Transverse colon (tissue), 4 donors: ENCODE data around the gene ARID4B. TPM values are rescaled to one million over a fixed set of nuclear protein-coding genes. Genes with fewer than 3 reads are reported as not detected.
"Not testable (repeated sequence)": the region's sequence is repeated elsewhere in the genome, so short reads cannot be mapped to it uniquely, and the experiment has no call there.

ENCODE experiments used
- DNase-seq: peaks from one replicate; pipeline ENCODE4 v3.0.0-alpha.2; 2019
- H3K27ac ChIP-seq, 4 donors: fragments of 200-600 bp; sonication (generic); 2 replicates each; pipeline ENCODE4 v1.5.1; 2016 to 2018; ENCODE audit warnings: inconsistent platforms in 4 of 4
- H3K27me3 ChIP-seq: fragments of 200-600 bp; sonication (generic); 2 replicates; pipeline ENCODE4 v1.5.1; 2017; ENCODE audit warnings: inconsistent platforms
- H3K36me3 ChIP-seq, 4 donors: fragments of 200-600 bp; sonication (generic); 2 replicates each; pipeline ENCODE4 v1.5.1; 2017 to 2019; ENCODE audit warnings: inconsistent platforms in 4 of 4
- H3K4me1 ChIP-seq, 4 donors: fragments of 200-600 bp; sonication (generic); 2 replicates each; pipeline ENCODE4 v1.5.1; 2017 to 2020; ENCODE audit warnings: inconsistent platforms in 4 of 4
- H3K4me3 ChIP-seq, 4 donors: fragments of 200-600 bp; sonication (generic); 1 replicate in 1 of 4; 2 replicates in 3 of 4; pipeline versions ENCODE4 v1.5.1 to v1.6.1; 2017 to 2019; ENCODE audit warnings: inconsistent platforms in 4 of 4
- H3K9me3 ChIP-seq, 2 donors: fragments of 200-600 bp; sonication (generic); 2 replicates each; pipeline ENCODE4 v1.5.1; 2017 to 2019; ENCODE audit warnings: inconsistent platforms in 2 of 2
- EP300 ChIP-seq: sonication (generic); formaldehyde crosslinking; IDR thresholded peaks from one replicate; pipeline ENCODE4 v1.6.1; 2017; ENCODE audit warnings: antibody characterized with exemption, low read depth
- POLR2A ChIP-seq: fragments of 450-650 bp; IDR thresholded peaks from one replicate; pipeline ENCODE4 v1.6.1; 2016; ENCODE audit warnings: antibody characterized with exemption, mild to moderate bottlenecking, moderate library complexity
- POLR2AphosphoS5 ChIP-seq, 3 donors: sonication (generic); formaldehyde crosslinking; IDR thresholded peaks; one replicate each; pipeline ENCODE4 v1.6.1; 2016; ENCODE audit warnings: antibody characterized with exemption in 3 of 3
- whole genome bisulfite sequencing, 2 donors: methylation state at CpG; one replicate each; pipeline ENCODE4 v1.1.5; 2018; ENCODE audit warnings: low coverage in 1 of 2; 5-methylcytosine and 5-hydroxymethylcytosine counted together
- in situ Hi-C, 4 donors: fragments of 200-750 bp; cut with MboI; loops; one replicate each; pipeline versions ENCODE4 v1.15.0 to v1.15.1; 2017; ENCODE audit warnings: low sequenced_read_pairs in 3 of 4, low pct_ligation_motif_present in 1 of 4, low pct_unique_long_range_greater_than_20kb in 1 of 4
- intact Hi-C: fragments of 100-400 bp; cut with DNase I; formaldehyde crosslinking; loops from one replicate; pipeline ENCODE4 v1.15.1; 2023; ENCODE audit warnings: low total_unique reads
- total RNA-seq, 4 donors: library from RNA; depleted of rRNA; stranded (reverse); fragments of >200 nt; gene quantifications; one replicate each; pipeline ENCODE4 v1.1.0, GENCODE V29; 2016
- TF ChIP-seq, protein P1 (sequence below), 5 experiments: fragments of 200-600 bp in 3 of 5; fragments of 450-650 bp in 2 of 5; sonication (generic) in 3 of 5; IDR thresholded peaks; 1 replicate in 2 of 5; 2 replicates in 3 of 5; pipeline ENCODE4 v1.5.1; 2016 to 2017; ENCODE audit warnings: antibody characterized with exemption in 5 of 5, inconsistent platforms in 3 of 5, mild to moderate bottlenecking in 2 of 5, moderate library complexity in 1 of 5

The ARID4B gene
- total RNA-seq, 4 donors from 2014 or later: 9.2 to 52.0 (median 34.0) TPM

DNA sequence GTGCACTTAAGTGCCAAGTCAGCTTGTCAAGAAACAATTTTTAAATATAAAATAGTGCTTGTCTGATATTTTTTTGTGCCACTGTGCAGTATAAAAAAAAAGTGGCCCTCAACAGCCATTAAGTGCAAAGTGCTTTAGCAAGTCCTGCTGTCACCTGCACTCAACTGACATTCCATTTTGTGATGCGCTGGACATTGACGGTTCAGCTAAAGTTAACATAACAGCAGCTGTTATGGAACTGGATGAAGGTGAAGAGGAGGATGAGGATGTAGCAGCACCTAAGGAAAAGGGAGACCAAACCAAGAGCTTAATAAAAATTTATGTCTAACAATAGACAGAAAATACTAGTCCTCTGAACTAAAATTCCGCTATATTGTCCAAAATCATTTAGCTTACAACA lies 159.6 kb downstream of the ARID4B start:
- no peak overlapping the region for H3K27ac ChIP-seq
- H3K4me1 ChIP-seq: no peaks in the 10 kb centered on the region
- no peaks in the 10 kb centered on the region for H3K27me3 ChIP-seq
- H3K36me3 ChIP-seq: peaks cover 0 to 50% (median 12%) of the 10 kb centered on the region in 4 donors
- intact Hi-C loops (no loop called here), in situ Hi-C loops (no loop called here)
- no peak overlapping the region for H3K4me3 ChIP-seq
- no peaks in the 10 kb centered on the region for H3K9me3 ChIP-seq
- DNase-seq: no peak
- WGBS, 2 donors: 95 to 100% methylated on average over 3 of the region's 3 CpGs
- no peak for TF ChIP-seq EP300

DNA sequence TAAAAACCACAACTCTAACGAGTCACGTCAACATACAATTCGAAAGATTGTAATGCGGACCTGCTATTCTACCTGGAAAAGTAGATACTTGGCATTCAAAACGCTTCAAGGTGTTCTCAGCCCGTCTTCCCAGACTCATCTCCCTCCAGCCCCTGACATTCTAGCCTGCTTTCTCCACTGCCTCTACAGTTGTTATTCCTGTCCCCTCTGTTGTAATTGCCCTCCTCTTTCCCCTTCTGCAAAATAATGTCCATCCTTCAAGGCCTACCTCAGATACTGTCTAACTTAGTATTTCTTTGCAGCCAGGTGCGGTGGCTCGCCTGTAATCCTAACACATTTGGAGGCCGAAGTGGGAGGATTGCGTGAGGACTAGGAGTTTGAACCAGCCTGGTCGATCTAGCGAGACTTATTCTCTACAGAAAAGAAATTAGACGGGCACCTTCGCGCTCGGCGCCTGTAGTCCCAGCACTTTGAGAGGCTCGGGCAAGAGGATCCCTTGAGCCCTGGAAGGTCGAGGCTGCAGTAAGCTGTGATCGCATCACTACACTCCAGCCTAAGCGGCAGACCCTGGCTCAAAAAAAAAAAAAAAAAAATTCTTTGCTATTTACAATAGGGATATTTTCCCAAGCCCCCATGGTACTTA lies 166.2 kb downstream of the ARID4B start:
- Histone ChIP-seq H3K36me3 (no peaks in the 10 kb centered on the region), H3K4me1 (peaks cover 8 to 43% (median 27%) of the 10 kb centered on the region in 4 donors), H3K4me3 (peak overlapping the region; percentile 60 to 77 (median 66)), H3K27me3 (no peaks in the 10 kb centered on the region), H3K27ac (peak overlapping the region; percentile 91 to 96 (median 92)), H3K9me3 (no peaks in the 10 kb centered on the region)
- DNase-seq: no peak
- 50 to 65% methylated on average over 8 to 21 of the region's 21 CpGs for WGBS, 2 donors
- in situ Hi-C loops: no loop called here
- TF ChIP-seq EP300 (no peak), POLR2A (no peak), POLR2AphosphoS5 (IDR thresholded peaks at IDR 0.05) (no peak)
- TF ChIP-seq, protein P1, sequence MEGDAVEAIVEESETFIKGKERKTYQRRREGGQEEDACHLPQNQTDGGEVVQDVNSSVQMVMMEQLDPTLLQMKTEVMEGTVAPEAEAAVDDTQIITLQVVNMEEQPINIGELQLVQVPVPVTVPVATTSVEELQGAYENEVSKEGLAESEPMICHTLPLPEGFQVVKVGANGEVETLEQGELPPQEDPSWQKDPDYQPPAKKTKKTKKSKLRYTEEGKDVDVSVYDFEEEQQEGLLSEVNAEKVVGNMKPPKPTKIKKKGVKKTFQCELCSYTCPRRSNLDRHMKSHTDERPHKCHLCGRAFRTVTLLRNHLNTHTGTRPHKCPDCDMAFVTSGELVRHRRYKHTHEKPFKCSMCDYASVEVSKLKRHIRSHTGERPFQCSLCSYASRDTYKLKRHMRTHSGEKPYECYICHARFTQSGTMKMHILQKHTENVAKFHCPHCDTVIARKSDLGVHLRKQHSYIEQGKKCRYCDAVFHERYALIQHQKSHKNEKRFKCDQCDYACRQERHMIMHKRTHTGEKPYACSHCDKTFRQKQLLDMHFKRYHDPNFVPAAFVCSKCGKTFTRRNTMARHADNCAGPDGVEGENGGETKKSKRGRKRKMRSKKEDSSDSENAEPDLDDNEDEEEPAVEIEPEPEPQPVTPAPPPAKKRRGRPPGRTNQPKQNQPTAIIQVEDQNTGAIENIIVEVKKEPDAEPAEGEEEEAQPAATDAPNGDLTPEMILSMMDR (IDR thresholded peaks at IDR 0.05): no peak
- intact Hi-C loops: no loop called here

DNA sequence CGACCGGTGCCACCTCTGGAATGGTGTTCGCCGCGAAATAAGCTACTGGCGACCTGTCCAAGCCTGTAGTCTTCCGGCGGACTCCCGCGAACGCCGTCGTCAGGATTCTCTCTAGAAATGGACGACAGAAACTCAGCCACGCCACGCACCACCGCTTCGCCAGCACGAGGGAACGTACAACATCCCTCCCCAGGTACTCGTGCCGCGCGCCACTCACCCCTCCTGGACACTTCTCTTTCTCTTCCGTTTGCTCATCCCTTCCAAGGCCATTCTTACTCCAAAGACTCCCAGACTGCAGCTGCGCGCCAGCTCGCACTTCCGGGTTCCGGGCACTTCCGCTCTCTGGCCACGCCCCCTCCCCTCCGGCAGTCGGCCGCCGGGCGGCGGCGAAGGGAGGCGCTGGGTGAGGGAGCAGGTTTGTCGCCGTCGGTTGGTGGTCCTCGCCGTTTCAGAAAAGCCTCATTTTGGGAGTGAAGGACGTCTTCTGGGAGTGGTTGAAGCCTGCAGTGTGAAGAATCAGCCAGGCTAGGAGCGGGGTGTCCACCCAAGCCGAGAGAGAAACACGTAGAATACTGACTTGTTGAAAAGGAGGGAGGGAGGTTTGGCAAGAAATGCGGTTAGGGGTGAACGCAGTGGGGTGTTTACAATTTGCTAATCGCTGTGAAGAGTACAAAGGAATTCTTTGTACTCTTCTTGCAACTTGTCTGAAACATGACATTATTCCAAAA lies 166.9 kb downstream of the ARID4B start, which contains the start of gene RBM34:
TSS of gene RBM34 (minus strand) at position 294 of the 728 bp plus-strand sequence. CDS start at position 270, 24 bp downstream.
- H3K4me3 ChIP-seq: peak within 1 kb of the TSS; percentile 60 to 77 (median 66)
- H3K27ac ChIP-seq: peak within 1 kb of the TSS; percentile 91 to 96 (median 92)
- in situ Hi-C loops (no loop called here), intact Hi-C loops (no loop called here)
- peak; percentile 95 for DNase-seq
- peaks cover 8 to 50% (median 30%) of the 10 kb centered on the region in 4 donors for H3K4me1 ChIP-seq
- 1% methylated on average over 52 of the region's 52 CpGs; no CpG with 5 or more reads in 1 of the 2 donors for WGBS, 2 donors
- TF ChIP-seq, protein P1 (IDR thresholded peaks at IDR 0.05): peak in 4 of 5 experiments; percentile 14 to 54 (median 35)
- TF ChIP-seq POLR2A: peak; percentile 99
- no peak for TF ChIP-seq EP300
- peak; percentile 97 to 99 (median 98) for TF ChIP-seq POLR2AphosphoS5 (IDR thresholded peaks at IDR 0.05)
- H3K36me3 ChIP-seq: no peaks in the 10 kb centered on the region
- H3K27me3 ChIP-seq: no peaks in the 10 kb centered on the region
- H3K9me3 ChIP-seq: no peaks in the 10 kb centered on the region

DNA sequence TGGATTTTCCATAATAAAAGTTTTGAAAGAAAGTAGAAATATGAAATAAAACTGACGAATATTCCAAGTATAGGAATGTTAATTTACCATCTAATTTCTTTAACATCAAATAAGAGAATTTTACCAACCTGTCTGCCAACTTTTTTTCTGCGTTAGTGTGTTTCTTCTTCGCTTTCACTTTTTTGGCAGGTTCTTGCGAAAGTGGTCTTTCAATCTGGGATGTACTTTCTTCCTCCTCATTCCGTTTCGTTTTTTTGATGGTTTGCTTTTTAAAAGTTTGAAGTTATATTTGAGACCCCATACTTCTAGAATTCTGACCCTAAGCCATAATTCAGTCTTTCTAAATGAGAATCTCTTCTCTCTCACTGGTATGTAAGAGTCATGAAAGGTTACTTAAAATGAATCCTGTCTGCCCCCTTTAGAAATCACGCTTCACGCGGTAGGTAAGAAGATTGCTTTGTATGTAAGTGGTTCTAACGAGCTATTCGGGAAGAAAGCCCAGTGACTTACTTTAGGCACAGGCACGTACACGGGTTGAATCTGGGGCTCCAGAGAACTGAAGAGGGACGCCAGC lies 167.5 kb downstream of the ARID4B start:
- TF ChIP-seq POLR2AphosphoS5 (IDR thresholded peaks at IDR 0.05) (no peak), EP300 (no peak), POLR2A (no peak)
- TF ChIP-seq, protein P1 (IDR thresholded peaks at IDR 0.05): no peak
- Histone ChIP-seq H3K36me3 (no peaks in the 10 kb centered on the region), H3K4me3 (peak overlapping the region; percentile 60 to 77 (median 66)), H3K9me3 (no peaks in the 10 kb centered on the region), H3K27ac (peak overlapping the region; percentile 91 to 96 (median 92)), H3K27me3 (no peaks in the 10 kb centered on the region), H3K4me1 (peaks cover 8 to 54% (median 32%) of the 10 kb centered on the region in 4 donors)
- WGBS, 2 donors: 7 to 17% methylated on average over 6 to 14 of the region's 14 CpGs
- intact Hi-C loops: no loop called here
- in situ Hi-C loops: no loop called here
- DNase-seq: no peak

DNA sequence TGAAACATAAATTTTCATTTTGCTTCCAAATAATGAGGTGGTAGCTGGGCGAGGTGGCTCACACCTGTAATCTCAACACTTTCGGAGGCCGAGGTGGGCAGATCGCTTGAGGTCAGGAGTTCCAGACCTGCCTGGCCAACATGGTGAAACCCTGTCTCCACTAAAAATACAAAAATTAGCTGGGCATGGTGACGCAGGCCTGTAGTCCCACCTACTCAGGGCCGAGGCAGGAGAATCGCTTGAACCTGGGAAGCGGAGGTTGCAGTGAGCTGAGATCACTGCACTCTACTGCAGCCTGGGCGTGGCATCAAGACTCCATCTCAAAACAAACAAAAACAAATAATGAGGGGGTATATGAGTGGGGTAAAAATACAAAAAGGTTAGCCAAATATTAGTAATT lies 168.0 kb downstream of the ARID4B start:
- H3K36me3 ChIP-seq, H3K9me3 ChIP-seq, intact Hi-C loops, DNase-seq, in situ Hi-C loops, H3K27me3 ChIP-seq: not testable (repeated sequence)
- peak overlapping the region in 1 of 4 donors; percentile 91 for H3K27ac ChIP-seq
- WGBS, 2 donors: 68 to 79% methylated on average over 4 to 9 of the region's 9 CpGs
- H3K4me3 ChIP-seq: peak overlapping the region in 2 of 4 donors; percentile 69 to 77
- peaks cover 8 to 54% (median 32%) of the 10 kb centered on the region in 4 donors for H3K4me1 ChIP-seq

DNA sequence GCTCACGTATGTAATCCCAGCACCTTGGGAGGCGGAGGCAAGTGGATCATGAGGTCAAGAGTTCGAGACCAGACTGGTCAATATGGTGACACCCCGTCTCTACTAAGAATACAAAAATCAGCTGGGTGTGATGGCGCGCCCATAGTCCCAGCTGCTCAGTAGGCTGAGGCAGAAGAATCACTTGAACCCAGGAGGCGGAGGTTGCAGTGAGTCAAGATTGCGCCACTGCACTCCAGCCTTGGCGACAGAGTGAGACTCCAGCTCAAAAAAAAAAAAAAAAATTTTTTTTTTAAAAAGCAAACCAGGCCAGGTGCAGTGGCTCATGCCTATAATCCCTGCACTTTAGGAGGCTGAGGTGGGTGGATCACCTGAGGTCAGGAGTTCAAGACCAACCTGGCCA lies 168.7 kb downstream of the ARID4B start:
- intact Hi-C loops, in situ Hi-C loops, DNase-seq, H3K27me3 ChIP-seq, H3K27ac ChIP-seq, H3K9me3 ChIP-seq, H3K36me3 ChIP-seq, H3K4me3 ChIP-seq: not testable (repeated sequence)
- peaks cover 8 to 54% (median 32%) of the 10 kb centered on the region in 4 donors for H3K4me1 ChIP-seq
- 93 to 95% methylated on average over 8 to 9 of the region's 9 CpGs for WGBS, 2 donors
